Keratinocyte (primary cell): ENCODE data around the gene MRTFB. TPM values are rescaled to one million over a fixed set of nuclear protein-coding genes. Genes with fewer than 3 reads are reported as not detected.

Source experiments
- DNase-seq: peaks from one replicate; pipeline ENCODE4 v3.0.0-alpha.2; 2011; ENCODE audit warnings: low read depth, missing footprints, low spot score
- FAIRE-seq: peaks from 2 replicates; lab custom pipeline; 2011; peaks lifted over from hg19 to GRCh38; lab: Jason Lieb, UNC
- H2AFZ ChIP-seq: 2 replicates; pipeline ENCODE4 v1.6.0; 2012; ENCODE audit warnings: low read length, control low read depth, inconsistent platforms; ENCODE audit not compliant: control insufficient read depth
- H3K27ac ChIP-seq: 2 replicates; pipeline ENCODE4 v1.5.1; 2011; ENCODE audit warnings: low read length; ENCODE audit not compliant: control insufficient read depth, insufficient read depth
- H3K27me3 ChIP-seq: 3 replicates; pipeline ENCODE4 v1.6.0; 2011; ENCODE audit warnings: low read length; ENCODE audit not compliant: control insufficient read depth, insufficient read depth; ENCODE audit errors: extremely low read depth
- H3K36me3 ChIP-seq, 2 experiments: 2 replicates in 1 of 2; 3 replicates in 1 of 2; pipeline ENCODE4 v1.5.1; 2011; ENCODE audit warnings: low read length in 2 of 2, mild to moderate bottlenecking in 1 of 2; ENCODE audit not compliant: control insufficient read depth in 2 of 2, insufficient read depth in 2 of 2; ENCODE audit errors: extremely low read depth in 1 of 2
- H3K4me1 ChIP-seq: 3 replicates; pipeline ENCODE4 v1.5.1; 2011; ENCODE audit warnings: low read length; ENCODE audit not compliant: control insufficient read depth, insufficient read depth; ENCODE audit errors: extremely low read depth
- H3K4me2 ChIP-seq: 3 replicates; pipeline ENCODE4 v1.6.0; 2011; ENCODE audit warnings: low read depth, low read length; ENCODE audit not compliant: control insufficient read depth, insufficient read depth; ENCODE audit errors: extremely low read depth
- H3K4me3 ChIP-seq, 3 experiments: fragments of 200-600 bp in 1 of 3; sonication (generic) in 1 of 3; 2 replicates in 2 of 3; 3 replicates in 1 of 3; pipeline ENCODE4 v1.5.1; 2011 to 2016; ENCODE audit warnings: low read length in 3 of 3, mild to moderate bottlenecking in 3 of 3, control low read depth in 2 of 3, inconsistent platforms in 1 of 3, low read depth in 1 of 3, mixed read lengths in 1 of 3, mixed run types in 1 of 3, moderate library complexity in 1 of 3; ENCODE audit not compliant: control insufficient read depth in 2 of 3, insufficient read depth in 2 of 3; ENCODE audit errors: extremely low read depth in 1 of 3
- H3K79me2 ChIP-seq: 2 replicates; pipeline ENCODE4 v1.6.0; 2012; ENCODE audit warnings: low read length; ENCODE audit not compliant: control insufficient read depth, insufficient read depth
- H3K9ac ChIP-seq: 3 replicates; pipeline ENCODE4 v1.6.0; 2011; ENCODE audit warnings: low read length; ENCODE audit not compliant: control insufficient read depth, insufficient read depth; ENCODE audit errors: extremely low read depth
- H3K9me1 ChIP-seq: 3 replicates; pipeline ENCODE4 v1.6.0; 2011; ENCODE audit warnings: low read length; ENCODE audit not compliant: control insufficient read depth, insufficient read depth; ENCODE audit errors: extremely low read depth
- H3K9me3 ChIP-seq: 2 replicates; pipeline ENCODE4 v1.5.1; 2012; ENCODE audit warnings: low read depth, low read length; ENCODE audit not compliant: control insufficient read depth
- H4K20me1 ChIP-seq: 3 replicates; pipeline ENCODE4 v1.6.0; 2011; ENCODE audit warnings: low read length; ENCODE audit not compliant: control insufficient read depth, insufficient read depth; ENCODE audit errors: extremely low read depth
- EZH2 ChIP-seq: IDR thresholded peaks from one replicate; pipeline ENCODE4 v1.6.1; 2012; ENCODE audit warnings: inconsistent platforms, mild to moderate bottlenecking, low read length, moderate library complexity
- dilution Hi-C: fragments of 300-500 bp; cut with MboI; formaldehyde crosslinking; loops from one replicate; pipeline ENCODE4 v1.7.0; 2020; ENCODE audit warnings: low sequenced_read_pairs; ENCODE audit not compliant: extremely low pct_ligation_motif_present
- polyA plus RNA-seq, 5 experiments: library from polyadenylated mRNA; depleted of rRNA in 3 of 5; stranded (reverse) in 3 of 5; stranded (forward) in 1 of 5; unstranded in 1 of 5; fragments of >200 nt; gene quantifications; 1 replicate in 1 of 5; 2 replicates in 3 of 5; 3 replicates in 1 of 5; pipeline versions ENCODE4 v1.2.1 to v1.2.3, GENCODE V29; 2011 to 2012; ENCODE audit warnings: missing spikeins in 2 of 5, low read depth in 1 of 5, low replicate concordance in 1 of 5
- TF ChIP-seq, protein P1 (sequence below), 3 experiments: IDR thresholded peaks in 1 of 3; conservative IDR thresholded peaks in 1 of 3; optimal IDR thresholded peaks in 1 of 3; 2 replicates in 2 of 3; 3 replicates in 1 of 3; pipeline versions ENCODE3 to v1.5.1; 2011; ENCODE audit warnings: low read length in 3 of 3, mild to moderate bottlenecking in 3 of 3, moderate library complexity in 2 of 3, control low read depth in 1 of 3, inconsistent platforms in 1 of 3; ENCODE audit not compliant: insufficient read depth in 2 of 3; ENCODE audit errors: extremely low read depth in 1 of 3

The MRTFB gene
- polyA plus RNA-seq, 1 donor (not counting 4 experiments of a cell fraction or from before 2014, with no cell fraction given): 12.1 TPM

DNA sequence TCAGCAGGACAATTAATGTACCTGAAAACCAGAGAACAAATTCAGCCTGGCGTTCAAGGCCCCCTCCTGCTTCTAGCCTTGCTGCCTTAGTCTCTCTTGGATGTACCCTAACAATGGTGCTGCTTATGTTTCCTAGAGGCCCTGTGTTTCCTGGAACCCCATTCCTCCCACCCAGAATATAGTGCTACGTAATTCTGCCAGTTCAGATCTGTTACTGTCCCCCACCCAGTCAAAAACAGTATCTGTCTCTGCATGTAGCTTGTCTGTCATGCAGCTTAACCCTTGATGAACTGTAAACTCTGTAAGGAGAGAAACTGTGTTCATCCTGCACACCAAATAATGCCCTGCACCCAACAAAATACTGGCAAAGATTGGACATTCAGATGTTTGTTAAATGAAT is 6.8 kb downstream of the MRTFB start:
- no peak for FAIRE-seq
- Histone ChIP-seq H3K9me1 (no peaks in the 10 kb centered on the region), H3K4me3 (no peak overlapping the region), H3K4me2 (no peak overlapping the region), H2AFZ (no peak overlapping the region), H3K9ac (no peak overlapping the region), H3K79me2 (peaks cover 26% of the 10 kb centered on the region), H4K20me1 (no peaks in the 10 kb centered on the region), H3K36me3 (no peaks in the 10 kb centered on the region), H3K27ac (no peak overlapping the region), H3K27me3 (no peaks in the 10 kb centered on the region), H3K4me1 (peaks cover 5% of the 10 kb centered on the region), H3K9me3 (no peaks in the 10 kb centered on the region)
- DNase-seq: no peak
- dilution Hi-C loops: no loop called here
- TF ChIP-seq EZH2: no peak
- TF ChIP-seq, protein P1, sequence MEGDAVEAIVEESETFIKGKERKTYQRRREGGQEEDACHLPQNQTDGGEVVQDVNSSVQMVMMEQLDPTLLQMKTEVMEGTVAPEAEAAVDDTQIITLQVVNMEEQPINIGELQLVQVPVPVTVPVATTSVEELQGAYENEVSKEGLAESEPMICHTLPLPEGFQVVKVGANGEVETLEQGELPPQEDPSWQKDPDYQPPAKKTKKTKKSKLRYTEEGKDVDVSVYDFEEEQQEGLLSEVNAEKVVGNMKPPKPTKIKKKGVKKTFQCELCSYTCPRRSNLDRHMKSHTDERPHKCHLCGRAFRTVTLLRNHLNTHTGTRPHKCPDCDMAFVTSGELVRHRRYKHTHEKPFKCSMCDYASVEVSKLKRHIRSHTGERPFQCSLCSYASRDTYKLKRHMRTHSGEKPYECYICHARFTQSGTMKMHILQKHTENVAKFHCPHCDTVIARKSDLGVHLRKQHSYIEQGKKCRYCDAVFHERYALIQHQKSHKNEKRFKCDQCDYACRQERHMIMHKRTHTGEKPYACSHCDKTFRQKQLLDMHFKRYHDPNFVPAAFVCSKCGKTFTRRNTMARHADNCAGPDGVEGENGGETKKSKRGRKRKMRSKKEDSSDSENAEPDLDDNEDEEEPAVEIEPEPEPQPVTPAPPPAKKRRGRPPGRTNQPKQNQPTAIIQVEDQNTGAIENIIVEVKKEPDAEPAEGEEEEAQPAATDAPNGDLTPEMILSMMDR (optimal IDR thresholded peaks at IDR 0.05 in 1 of 3, IDR thresholded peaks at IDR 0.05 in 1 of 3, conservative IDR thresholded peaks at IDR 0.05 in 1 of 3; ENCODE audit: extremely low read depth in 1 of 3, insufficient read depth in 2 of 3, low read length in 3 of 3): no peak

DNA sequence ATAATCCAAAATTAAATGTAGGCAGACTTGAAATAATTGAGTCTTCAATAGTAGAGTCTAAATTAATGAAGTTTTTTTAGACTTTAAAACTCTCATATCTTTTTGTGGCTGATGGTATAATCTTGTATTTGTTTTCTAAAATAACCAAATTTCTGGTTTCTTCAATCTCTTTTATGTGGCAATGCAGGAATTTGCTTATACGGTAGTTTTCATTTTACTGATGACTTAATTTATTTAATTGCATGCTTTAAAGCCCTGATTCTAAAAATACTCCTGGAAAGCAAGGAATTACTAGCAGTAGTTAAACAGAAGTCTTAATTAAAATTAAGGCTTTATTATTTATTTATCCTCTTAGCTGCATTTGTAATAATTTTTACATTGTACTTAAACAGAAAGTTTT is 15.4 kb downstream of the MRTFB start:
- Histone ChIP-seq H3K27ac (no peak overlapping the region), H4K20me1 (no peaks in the 10 kb centered on the region), H2AFZ (no peak overlapping the region), H3K4me3 (no peak overlapping the region), H3K9ac (no peak overlapping the region), H3K9me3 (no peaks in the 10 kb centered on the region), H3K36me3 (peaks cover 5 to 8% of the 10 kb centered on the region in 2 experiments), H3K4me1 (peaks cover 15% of the 10 kb centered on the region), H3K27me3 (no peaks in the 10 kb centered on the region), H3K9me1 (peaks cover 2% of the 10 kb centered on the region), H3K79me2 (peaks cover 31% of the 10 kb centered on the region), H3K4me2 (no peak overlapping the region)
- TF ChIP-seq, protein P1 (optimal IDR thresholded peaks at IDR 0.05 in 1 of 3, IDR thresholded peaks at IDR 0.05 in 1 of 3, conservative IDR thresholded peaks at IDR 0.05 in 1 of 3; ENCODE audit: extremely low read depth in 1 of 3, insufficient read depth in 2 of 3, low read length in 3 of 3): no peak
- TF ChIP-seq EZH2: no peak
- FAIRE-seq: no peak
- dilution Hi-C loops: no loop called here
- no peak for DNase-seq
